CD14-positive monocyte (primary cell): ENCODE data around the gene TRAPPC12. TPM values are rescaled to one million over a fixed set of nuclear protein-coding genes. Genes with fewer than 3 reads are reported as not detected.

Experiments
- DNase-seq, 3 donors: peaks; one replicate each; pipeline ENCODE4 v3.0.0-alpha.2; 2011 to 2022
- H2AFZ ChIP-seq: 2 replicates; pipeline ENCODE4 v1.6.0; 2012; ENCODE audit warnings: mild to moderate bottlenecking, low read depth, low read length, inconsistent platforms; ENCODE audit not compliant: insufficient read depth, poor library complexity, severe bottlenecking
- H3K27ac ChIP-seq, 2 donors: 1 replicate in 1 of 2; 2 replicates in 1 of 2; pipeline ENCODE4 v1.5.1; 2012 to 2013; ENCODE audit warnings: low read length in 2 of 2, control low read depth in 1 of 2, inconsistent platforms in 1 of 2, low read depth in 1 of 2, mild to moderate bottlenecking in 1 of 2
- H3K27me3 ChIP-seq, 2 donors: one replicate each; pipeline versions ENCODE4 v1.6.0 to v1.6.1; 2011 to 2013; ENCODE audit warnings: low read length in 2 of 2; ENCODE audit not compliant: control insufficient read depth in 2 of 2, insufficient read depth in 2 of 2
- H3K36me3 ChIP-seq, 2 donors: replicated peaks in 1 of 2; 1 replicate in 1 of 2; 2 replicates in 1 of 2; pipeline versions ENCODE4 v1.5.1 to v1.6.1; 2012 to 2013; ENCODE audit warnings: low read length in 2 of 2, control low read depth in 1 of 2, inconsistent platforms in 1 of 2, mild to moderate bottlenecking in 1 of 2; ENCODE audit not compliant: insufficient read depth in 2 of 2, control insufficient read depth in 1 of 2
- H3K4me1 ChIP-seq, 2 donors: 1 replicate in 1 of 2; 2 replicates in 1 of 2; pipeline versions ENCODE4 v1.5.1 to v1.6.1; 2012 to 2013; ENCODE audit warnings: low read length in 2 of 2, control low read depth in 1 of 2, inconsistent platforms in 1 of 2, mild to moderate bottlenecking in 1 of 2, moderate library complexity in 1 of 2; ENCODE audit not compliant: insufficient read depth in 2 of 2, control insufficient read depth in 1 of 2
- H3K4me2 ChIP-seq: replicated peaks from 2 replicates; pipeline ENCODE3; 2012; ENCODE audit warnings: low read length, moderate library complexity, mild to moderate bottlenecking; ENCODE audit not compliant: poor library complexity, severe bottlenecking; ENCODE audit errors: extremely low read depth
- H3K4me3 ChIP-seq, 3 experiments: fragments of 200-600 bp in 1 of 3; sonication (generic) in 1 of 3; replicated peaks in 1 of 3; 1 replicate in 2 of 3; 2 replicates in 1 of 3; pipeline ENCODE4 v1.5.1; 2011 to 2013; ENCODE audit warnings: low read length in 3 of 3, mild to moderate bottlenecking in 3 of 3, control low read depth in 2 of 3, low read depth in 2 of 3, inconsistent platforms in 1 of 3, moderate library complexity in 1 of 3
- H3K79me2 ChIP-seq: 2 replicates; pipeline ENCODE4 v1.6.0; 2012; ENCODE audit warnings: mild to moderate bottlenecking, control low read depth, inconsistent platforms, low read length, moderate library complexity; ENCODE audit not compliant: insufficient read depth
- H3K9ac ChIP-seq: 2 replicates; pipeline ENCODE4 v1.6.0; 2017; ENCODE audit warnings: low read length, mild to moderate bottlenecking; ENCODE audit not compliant: insufficient read depth, poor library complexity, severe bottlenecking
- H3K9me3 ChIP-seq, 2 donors: replicated peaks in 1 of 2; 1 replicate in 1 of 2; 2 replicates in 1 of 2; pipeline versions ENCODE4 v1.5.1 to v1.6.1; 2012 to 2013; ENCODE audit warnings: low read length in 2 of 2, control low read depth in 1 of 2; ENCODE audit not compliant: control insufficient read depth in 1 of 2, insufficient read depth in 1 of 2
- H4K20me1 ChIP-seq: 2 replicates; pipeline ENCODE4 v1.6.0; 2012; ENCODE audit warnings: mild to moderate bottlenecking, low read length, control low read depth, moderate library complexity; ENCODE audit not compliant: insufficient read depth
- H3K27ac Mint-ChIP-seq, 7 donors: one replicate each; pipeline ENCODE4 v1.8.0; 2020; ENCODE audit warnings: mild to moderate bottlenecking in 7 of 7, mixed read lengths in 7 of 7, moderate library complexity in 6 of 7, inconsistent platforms in 2 of 7
- H3K27me3 Mint-ChIP-seq, 3 donors: one replicate each; pipeline ENCODE4 v1.8.0; 2021 to 2022; ENCODE audit warnings: low read depth in 3 of 3, mild to moderate bottlenecking in 3 of 3, mixed read lengths in 3 of 3, moderate library complexity in 3 of 3, inconsistent platforms in 1 of 3
- H3K36me3 Mint-ChIP-seq, 2 donors: one replicate each; pipeline ENCODE4 v1.8.0; 2020; ENCODE audit warnings: mixed read lengths in 2 of 2, inconsistent platforms in 1 of 2, mild to moderate bottlenecking in 1 of 2
- H3K4me1 Mint-ChIP-seq: one replicate; pipeline ENCODE4 v1.8.0; 2020; ENCODE audit warnings: mild to moderate bottlenecking, mixed read lengths
- H3K4me3 Mint-ChIP-seq, 2 donors: one replicate each; pipeline ENCODE4 v1.8.0; 2020; ENCODE audit warnings: mild to moderate bottlenecking in 2 of 2, mixed read lengths in 2 of 2, moderate library complexity in 1 of 2
- H3K9me3 Mint-ChIP-seq, 7 donors: one replicate each; pipeline ENCODE4 v1.8.0; 2020 to 2022; ENCODE audit warnings: mixed read lengths in 7 of 7, mild to moderate bottlenecking in 6 of 7, moderate library complexity in 6 of 7, inconsistent platforms in 2 of 7
- CTCF ChIP-seq: fragments of 200-600 bp; IDR thresholded peaks from one replicate; pipeline ENCODE4 v1.8.0; 2022; ENCODE audit warnings: antibody characterized with exemption, mild to moderate bottlenecking
- WGBS: methylation state at CpG from one replicate; pipeline ENCODE4 v1.1.5; 2013; ENCODE audit warnings: missing lambda C conversion rate; ENCODE audit not compliant: insufficient coverage; 5-methylcytosine and 5-hydroxymethylcytosine counted together
- intact Hi-C, 2 donors: fragments of 100-400 bp; cut with micrococcal nuclease; formaldehyde crosslinking; loops; one replicate each; pipeline versions ENCODE4 v1.15.0 to v1.15.1; 2023
- polyA plus RNA-seq, 3 donors: library from polyadenylated mRNA; depleted of rRNA in 1 of 3; unstranded in 2 of 3; stranded (reverse) in 1 of 3; fragments of 300-500 nt in 2 of 3; fragments of >200 nt in 1 of 3; fragmentation: Illumina TruSeq in 2 of 3; gene quantifications; 1 replicate in 2 of 3; 2 replicates in 1 of 3; pipeline ENCODE4 v1.2.3, GENCODE V29; 2012 to 2021

Gene TRAPPC12
- polyA plus RNA-seq, 3 donors: 26.6 to 72.1 (median 44.7) TPM

GRCh38 chr2:3404349-3404894, 24.9 kb downstream of the TRAPPC12 start:
- intact Hi-C loops: no loop called here
- no peaks in the 10 kb centered on the region for H3K9me3 ChIP-seq
- no peak for DNase-seq
- WGBS: 98% methylated on average over 9 of the region's 11 CpGs
- peaks cover 72% of the 10 kb centered on the region for H4K20me1 ChIP-seq
- peaks cover 18% of the 10 kb centered on the region for H3K79me2 ChIP-seq
- no peak overlapping the region for H3K4me3 ChIP-seq
- no peak overlapping the region for H2AFZ ChIP-seq
- Mint-ChIP-seq H3K27ac (peak overlapping the region in 1 of 7 donors; percentile 6), H3K36me3 (peaks cover 55 to 77% of the 10 kb centered on the region in 2 donors), H3K27me3 (no peaks in the 10 kb centered on the region), H3K4me1 (peaks cover 2% of the 10 kb centered on the region), H3K4me3 (no peak overlapping the region), H3K9me3 (peaks cover 0 to 1% (median 0%) of the 10 kb centered on the region in 7 donors)
- no peak overlapping the region for H3K4me2 ChIP-seq
- H3K9ac ChIP-seq: no peak overlapping the region
- H3K27me3 ChIP-seq: no peaks in the 10 kb centered on the region
- no peak for TF ChIP-seq CTCF
- peaks cover 48 to 76% of the 10 kb centered on the region in 2 donors for H3K36me3 ChIP-seq
- H3K4me1 ChIP-seq: no peaks in the 10 kb centered on the region
- H3K27ac ChIP-seq: no peak overlapping the region

- Histone ChIP-seq H2AFZ (no peak overlapping the region), H3K4me3 (no peak overlapping the region), H3K79me2 (peaks cover 20% of the 10 kb centered on the region), H3K4me1 (no peaks in the 10 kb centered on the region), H3K9ac (no peak overlapping the region), H3K9me3 (no peaks in the 10 kb centered on the region), H4K20me1 (peaks cover 74% of the 10 kb centered on the region), H3K27ac (no peak overlapping the region), H3K27me3 (no peaks in the 10 kb centered on the region), H3K4me2 (no peak overlapping the region), H3K36me3 (peaks cover 44 to 82% of the 10 kb centered on the region in 2 donors)
- Mint-ChIP-seq H3K27ac (peak overlapping the region in 1 of 7 donors; percentile 21), H3K4me1 (peaks cover 4% of the 10 kb centered on the region), H3K27me3 (no peaks in the 10 kb centered on the region), H3K4me3 (no peak overlapping the region), H3K36me3 (peaks cover 54 to 76% of the 10 kb centered on the region in 2 donors), H3K9me3 (peaks cover 0 to 1% (median 0%) of the 10 kb centered on the region in 7 donors)
- no CpG with 5 or more reads among the region's 6 CpGs for WGBS
- intact Hi-C loops: no loop called here
- no peak for DNase-seq
- no peak for TF ChIP-seq CTCF
These were observed 25.8 kb downstream of the TRAPPC12 start for GRCh38 chr2:3405307-3405706.
